ENCODE measurements around the gene TNS1. TPM values are rescaled to one million over a fixed set of nuclear protein-coding genes. Genes with fewer than 3 reads are reported as not detected.

Gene TNS1
- total RNA-seq, 1 donor = 48.9 TPM

GRCh38 chr2:217793566-217794132 lies 209.1 kb downstream of the TNS1 start:
- Histone ChIP-seq H3K9me3 (ENCODE audit: low read depth, low read length) (no peaks in the 10 kb centered on the region), H3K4me2 (ENCODE audit: insufficient read depth, low read length) (no peak overlapping the region), H3K4me1 (ENCODE audit: insufficient read depth, low read length) (peaks cover 28% of the 10 kb centered on the region), H2AFZ (ENCODE audit: low read length) (no peak overlapping the region), H3K27ac (ENCODE audit: low read depth, low read length) (no peak overlapping the region), H3K79me2 (ENCODE audit: insufficient read depth, low read length) (no peaks in the 10 kb centered on the region), H3K27me3 (ENCODE audit: insufficient read depth, low read length) (no peaks in the 10 kb centered on the region), H3K36me3 (ENCODE audit: insufficient read depth, low read length) (peaks cover 10% of the 10 kb centered on the region), H4K20me1 (ENCODE audit: insufficient read depth, low read length) (peaks cover 4% of the 10 kb centered on the region), H3K4me3 (ENCODE audit: insufficient read depth, low read length) (no peak overlapping the region)
- DNase-seq (ENCODE audit: insufficient read length, low spot score, missing footprints) = no peak
- TF ChIP-seq, protein P1, sequence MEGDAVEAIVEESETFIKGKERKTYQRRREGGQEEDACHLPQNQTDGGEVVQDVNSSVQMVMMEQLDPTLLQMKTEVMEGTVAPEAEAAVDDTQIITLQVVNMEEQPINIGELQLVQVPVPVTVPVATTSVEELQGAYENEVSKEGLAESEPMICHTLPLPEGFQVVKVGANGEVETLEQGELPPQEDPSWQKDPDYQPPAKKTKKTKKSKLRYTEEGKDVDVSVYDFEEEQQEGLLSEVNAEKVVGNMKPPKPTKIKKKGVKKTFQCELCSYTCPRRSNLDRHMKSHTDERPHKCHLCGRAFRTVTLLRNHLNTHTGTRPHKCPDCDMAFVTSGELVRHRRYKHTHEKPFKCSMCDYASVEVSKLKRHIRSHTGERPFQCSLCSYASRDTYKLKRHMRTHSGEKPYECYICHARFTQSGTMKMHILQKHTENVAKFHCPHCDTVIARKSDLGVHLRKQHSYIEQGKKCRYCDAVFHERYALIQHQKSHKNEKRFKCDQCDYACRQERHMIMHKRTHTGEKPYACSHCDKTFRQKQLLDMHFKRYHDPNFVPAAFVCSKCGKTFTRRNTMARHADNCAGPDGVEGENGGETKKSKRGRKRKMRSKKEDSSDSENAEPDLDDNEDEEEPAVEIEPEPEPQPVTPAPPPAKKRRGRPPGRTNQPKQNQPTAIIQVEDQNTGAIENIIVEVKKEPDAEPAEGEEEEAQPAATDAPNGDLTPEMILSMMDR (IDR thresholded peaks at IDR 0.05; ENCODE audit: extremely low read depth, low read depth, low read length) = no peak

DNA sequence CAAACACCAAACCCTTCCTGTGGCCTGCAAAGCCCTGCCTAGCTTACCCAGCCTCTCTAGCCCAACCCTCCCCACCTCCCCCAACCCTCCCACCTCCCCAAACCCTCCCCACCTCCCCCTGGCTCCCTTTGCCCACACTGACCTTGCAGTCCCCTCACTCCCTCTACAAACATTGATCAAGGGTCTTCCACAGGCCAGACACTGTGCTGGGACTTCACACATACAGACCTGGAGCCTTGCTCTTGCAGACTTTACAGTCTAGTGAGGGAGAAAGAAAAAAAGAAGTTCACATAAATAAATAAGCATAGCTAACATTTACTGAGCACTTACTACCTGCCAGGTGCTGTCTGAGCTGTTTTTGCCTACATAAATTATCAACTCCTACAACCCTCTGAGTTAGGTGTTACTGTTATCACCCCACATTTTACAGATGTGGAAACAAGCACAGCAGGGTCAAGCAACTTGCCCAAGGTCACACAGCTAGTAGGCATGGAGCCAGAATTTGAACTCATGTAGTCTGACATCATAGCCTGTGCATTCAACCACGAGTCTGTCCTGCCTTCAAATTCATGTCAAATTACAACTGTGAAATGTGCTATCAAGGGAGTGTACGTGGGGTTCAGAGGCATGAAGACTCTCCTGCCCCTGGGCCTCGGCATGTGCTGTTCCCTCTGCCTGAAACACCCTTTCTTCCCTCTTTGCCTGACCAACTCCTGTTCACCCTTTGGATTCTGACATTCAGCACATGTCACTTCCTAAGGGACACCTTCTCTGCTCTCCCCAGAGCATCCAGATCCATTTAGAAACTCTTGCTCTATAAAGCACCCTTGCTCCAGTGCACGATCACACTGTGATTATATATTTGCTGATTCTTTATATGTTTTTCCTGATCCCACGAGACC lies 209.9 kb downstream of the TNS1 start:
- TF ChIP-seq, protein P1 (IDR thresholded peaks at IDR 0.05; ENCODE audit: extremely low read depth, low read depth, low read length) = no peak
- Histone ChIP-seq H3K9me3 (ENCODE audit: low read depth, low read length) (no peaks in the 10 kb centered on the region), H3K79me2 (ENCODE audit: insufficient read depth, low read length) (no peaks in the 10 kb centered on the region), H3K27me3 (ENCODE audit: insufficient read depth, low read length) (no peaks in the 10 kb centered on the region), H3K4me1 (ENCODE audit: insufficient read depth, low read length) (peaks cover 28% of the 10 kb centered on the region), H3K27ac (ENCODE audit: low read depth, low read length) (no peak overlapping the region), H3K4me3 (ENCODE audit: insufficient read depth, low read length) (no peak overlapping the region), H3K36me3 (ENCODE audit: insufficient read depth, low read length) (peaks cover 8% of the 10 kb centered on the region), H2AFZ (ENCODE audit: low read length) (no peak overlapping the region), H4K20me1 (ENCODE audit: insufficient read depth, low read length) (peaks cover 4% of the 10 kb centered on the region), H3K4me2 (ENCODE audit: insufficient read depth, low read length) (no peak overlapping the region)
- no peak for DNase-seq (ENCODE audit: insufficient read length, low spot score, missing footprints)

GRCh38 chr2:217791551-217791950 lies 211.2 kb downstream of the TNS1 start:
- TF ChIP-seq, protein P1 (IDR thresholded peaks at IDR 0.05; ENCODE audit: extremely low read depth, low read depth, low read length) = no peak
- H3K27ac ChIP-seq (ENCODE audit: low read depth, low read length) = no peak overlapping the region

More at GRCh38 chr2:217791551-217791950, 211.2 kb downstream of the TNS1 start:
- Histone ChIP-seq H3K36me3 (ENCODE audit: insufficient read depth, low read length) (no peaks in the 10 kb centered on the region), H3K4me2 (ENCODE audit: insufficient read depth, low read length) (no peak overlapping the region), H3K9me3 (ENCODE audit: low read depth, low read length) (no peaks in the 10 kb centered on the region), H3K4me3 (ENCODE audit: insufficient read depth, low read length) (no peak overlapping the region), H2AFZ (ENCODE audit: low read length) (no peak overlapping the region), H3K27me3 (ENCODE audit: insufficient read depth, low read length) (no peaks in the 10 kb centered on the region), H3K4me1 (ENCODE audit: insufficient read depth, low read length) (peaks cover 28% of the 10 kb centered on the region), H4K20me1 (ENCODE audit: insufficient read depth, low read length) (no peaks in the 10 kb centered on the region), H3K79me2 (ENCODE audit: insufficient read depth, low read length) (no peaks in the 10 kb centered on the region)
- no peak for DNase-seq (ENCODE audit: insufficient read length, low spot score, missing footprints)
